ENCODE measurements around the gene ZNF524. TPM values are rescaled to one million over a fixed set of nuclear protein-coding genes. Genes with fewer than 3 reads are reported as not detected.

Gene ZNF524
- total and polyA plus RNA-seq, 12 donors, result 7.9 to 39.4 (median 14.1) TPM

DNA sequence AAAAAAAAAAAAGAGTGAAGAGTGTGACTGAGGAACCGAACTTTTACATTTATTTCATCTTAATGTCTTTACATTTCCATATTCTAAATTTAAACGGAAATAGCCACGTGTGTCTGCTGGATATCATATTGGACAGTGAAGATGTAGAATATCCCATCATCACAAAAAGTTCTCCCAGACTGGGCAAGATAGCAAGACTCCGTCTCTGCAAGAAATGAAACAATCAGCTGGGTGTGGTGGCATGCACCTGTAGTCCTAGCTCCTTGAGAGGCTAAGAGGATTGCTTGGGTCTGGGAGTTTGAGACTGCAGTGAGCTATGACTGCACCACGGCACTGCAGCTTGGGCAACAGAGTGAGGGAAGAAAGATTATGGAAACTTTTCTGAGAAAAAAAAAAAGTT is 23.3 kb upstream of the ZNF524 start:
- H3K36me3 ChIP-seq, result peaks cover 0 to 24% (median 7%) of the 10 kb centered on the region in 9 donors
- intact Hi-C loops (cut with DNase I), result no loop called here
- H3K4me1 ChIP-seq, result peaks cover 0 to 14% (median 8%) of the 10 kb centered on the region in 9 donors
- no peak overlapping the region for H3K4me3 ChIP-seq
- ATAC-seq (no peak), DNase-seq (no peak)
- H3K27me3 ChIP-seq, result no peaks in the 10 kb centered on the region
- no peak overlapping the region for H3K27ac ChIP-seq
- 94 to 95% methylated on average over 5 of the region's 5 CpGs for WGBS, 2 donors
- TF ChIP-seq, protein P1, sequence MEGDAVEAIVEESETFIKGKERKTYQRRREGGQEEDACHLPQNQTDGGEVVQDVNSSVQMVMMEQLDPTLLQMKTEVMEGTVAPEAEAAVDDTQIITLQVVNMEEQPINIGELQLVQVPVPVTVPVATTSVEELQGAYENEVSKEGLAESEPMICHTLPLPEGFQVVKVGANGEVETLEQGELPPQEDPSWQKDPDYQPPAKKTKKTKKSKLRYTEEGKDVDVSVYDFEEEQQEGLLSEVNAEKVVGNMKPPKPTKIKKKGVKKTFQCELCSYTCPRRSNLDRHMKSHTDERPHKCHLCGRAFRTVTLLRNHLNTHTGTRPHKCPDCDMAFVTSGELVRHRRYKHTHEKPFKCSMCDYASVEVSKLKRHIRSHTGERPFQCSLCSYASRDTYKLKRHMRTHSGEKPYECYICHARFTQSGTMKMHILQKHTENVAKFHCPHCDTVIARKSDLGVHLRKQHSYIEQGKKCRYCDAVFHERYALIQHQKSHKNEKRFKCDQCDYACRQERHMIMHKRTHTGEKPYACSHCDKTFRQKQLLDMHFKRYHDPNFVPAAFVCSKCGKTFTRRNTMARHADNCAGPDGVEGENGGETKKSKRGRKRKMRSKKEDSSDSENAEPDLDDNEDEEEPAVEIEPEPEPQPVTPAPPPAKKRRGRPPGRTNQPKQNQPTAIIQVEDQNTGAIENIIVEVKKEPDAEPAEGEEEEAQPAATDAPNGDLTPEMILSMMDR (IDR thresholded peaks at IDR 0.05), result no peak
- no peaks in the 10 kb centered on the region for H3K9me3 ChIP-seq

DNA sequence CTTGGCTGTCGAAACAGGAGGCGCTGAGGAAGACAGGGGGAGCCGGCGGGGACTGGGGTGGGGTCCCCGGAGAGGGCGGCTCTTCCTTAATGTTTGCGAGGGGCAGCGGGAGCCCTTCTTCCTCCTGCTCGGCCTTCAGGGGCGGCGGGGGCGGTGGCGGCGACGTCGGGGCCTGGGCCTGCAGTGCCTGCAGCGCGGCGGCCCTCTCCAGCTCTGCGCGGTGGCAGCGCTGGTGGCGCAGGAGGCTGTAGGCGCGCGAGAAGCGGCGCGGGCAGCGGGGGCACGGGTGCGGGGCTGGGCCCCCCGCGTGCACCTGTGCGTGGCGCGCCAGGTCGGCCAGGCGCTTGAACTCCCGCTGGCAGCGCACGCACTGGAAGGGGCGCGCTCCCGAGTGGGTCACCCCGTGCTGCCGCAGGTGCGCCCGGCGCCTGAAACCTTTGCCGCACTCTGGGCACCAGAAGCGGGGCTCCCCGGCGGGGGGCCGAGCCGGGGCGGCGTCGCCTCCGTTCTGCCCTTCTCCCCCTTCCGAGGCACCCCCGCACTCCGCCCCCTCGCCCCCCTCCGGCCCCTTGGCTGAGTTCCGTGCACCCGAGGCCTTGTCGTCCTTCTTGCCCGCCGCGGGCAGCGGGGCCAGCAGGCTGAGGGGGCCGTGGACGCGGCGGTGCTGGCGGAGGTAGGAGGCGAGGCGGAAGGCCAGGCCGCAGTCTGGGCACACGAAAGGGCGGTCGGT is 21.9 kb upstream of the ZNF524 start:
- Histone ChIP-seq H3K4me1 (peaks cover 0 to 18% (median 12%) of the 10 kb centered on the region in 9 donors), H3K36me3 (peaks cover 0 to 24% (median 7%) of the 10 kb centered on the region in 9 donors), H3K27ac (no peak overlapping the region), H3K9me3 (no peaks in the 10 kb centered on the region), H3K4me3 (no peak overlapping the region), H3K27me3 (no peaks in the 10 kb centered on the region)
- no peak for DNase-seq
- no peak for ATAC-seq
- TF ChIP-seq, protein P1 (IDR thresholded peaks at IDR 0.05), result no peak
- intact Hi-C loops (cut with DNase I), result no loop called here
- 95 to 96% methylated on average over 57 to 83 of the region's 83 CpGs for WGBS, 2 donors

GRCh38 chr19:55578761-55579747 is 21.0 kb upstream of the ZNF524 start:
- DNase-seq (no peak), ATAC-seq (no peak)
- Histone ChIP-seq H3K36me3 (peaks cover 0 to 24% (median 7%) of the 10 kb centered on the region in 9 donors), H3K9me3 (no peaks in the 10 kb centered on the region), H3K4me3 (peak overlapping the region in 8 of 10 donors; percentile 84 to 100 (median 94)), H3K27me3 (no peaks in the 10 kb centered on the region), H3K27ac (peak overlapping the region in 5 of 10 donors; percentile 94 to 99 (median 98)), H3K4me1 (peaks cover 0 to 18% (median 12%) of the 10 kb centered on the region in 9 donors)
- intact Hi-C loops (cut with DNase I), result no loop called here
- TF ChIP-seq, protein P1 (IDR thresholded peaks at IDR 0.05), result no peak
- 94% methylated on average over 76 to 90 of the region's 90 CpGs for WGBS, 2 donors

Measured in heart right ventricle (tissue), 16 donors.